Lower leg skin (tissue), 4 donors: ENCODE data around the gene CALU. TPM values are rescaled to one million over a fixed set of nuclear protein-coding genes. Genes with fewer than 3 reads are reported as not detected.

Source experiments
- DNase-seq, 2 donors: peaks; one replicate each; pipeline ENCODE4 v3.0.0-alpha.2; 2019; ENCODE audit warnings: low spot score in 2 of 2
- H3K4me3 ChIP-seq: fragments of 200-600 bp; sonication (generic); 2 replicates; pipeline ENCODE4 v1.5.1; 2017; ENCODE audit warnings: mild to moderate bottlenecking, low read depth; ENCODE audit not compliant: poor library complexity, severe bottlenecking
- CTCF ChIP-seq, 3 donors: fragments of 450-650 bp; IDR thresholded peaks; one replicate each; pipeline ENCODE4 v1.5.1; 2016; ENCODE audit warnings: antibody characterized with exemption in 3 of 3, mild to moderate bottlenecking in 3 of 3, moderate library complexity in 2 of 3
- POLR2A ChIP-seq, 2 donors: fragments of 450-650 bp; IDR thresholded peaks; one replicate each; pipeline ENCODE4 v1.6.1; 2016 to 2017; ENCODE audit warnings: antibody characterized with exemption in 2 of 2, mild to moderate bottlenecking in 1 of 2, moderate library complexity in 1 of 2
- WGBS, 2 donors: methylation state at CpG; one replicate each; pipeline ENCODE4 v1.1.5; 2018; 5-methylcytosine and 5-hydroxymethylcytosine counted together
- intact Hi-C: fragments of 100-400 bp; cut with DNase I; formaldehyde crosslinking; loops from one replicate; pipeline ENCODE4 v1.15.0; 2023; ENCODE audit warnings: low total_unique reads
- total RNA-seq, 4 donors: library from RNA; depleted of rRNA; stranded (reverse); fragments of >200 nt; gene quantifications; one replicate each; pipeline ENCODE4 v1.1.0, GENCODE V29; 2016

Gene CALU
- total RNA-seq, 4 donors from 2014 or later, result 22.7 to 53.8 (median 30.8) TPM

GRCh38 chr7:128738570-128739047, 550 bp upstream of the CALU start:
- peak overlapping the region; percentile 95 for H3K4me3 ChIP-seq
- TF ChIP-seq POLR2A (IDR thresholded peaks at IDR 0.05), result no peak
- TF ChIP-seq CTCF (IDR thresholded peaks at IDR 0.05), result no peak
- intact Hi-C loops, result no loop called here
- 1% methylated on average over 8 of the region's 8 CpGs for WGBS, 2 donors
- peak; percentile 26 to 86 for DNase-seq

GRCh38 chr7:128739990-128740682, 977 bp downstream of the CALU start:
- TF ChIP-seq POLR2A (IDR thresholded peaks at IDR 0.05), result no peak
- TF ChIP-seq CTCF (IDR thresholded peaks at IDR 0.05), result no peak
- no peak for DNase-seq
- 5 to 6% methylated on average over 13 of the region's 13 CpGs for WGBS, 2 donors
- peak overlapping the region; percentile 95 for H3K4me3 ChIP-seq
- intact Hi-C loops, result no loop called here

- DNase-seq, result peak in 1 of 2 donors; percentile 37
- TF ChIP-seq POLR2A (IDR thresholded peaks at IDR 0.05), result no peak
- 27 to 36% methylated on average over 3 of the region's 3 CpGs for WGBS, 2 donors
- H3K4me3 ChIP-seq, result no peak overlapping the region
- intact Hi-C loops, result no loop called here
Observed at GRCh38 chr7:128740996-128741395, 1.8 kb downstream of the CALU start.

- no peak for TF ChIP-seq POLR2A (IDR thresholded peaks at IDR 0.05)
- no peak for TF ChIP-seq CTCF (IDR thresholded peaks at IDR 0.05)
- intact Hi-C loops, result no loop called here
- H3K4me3 ChIP-seq, result no peak overlapping the region
- 42 to 55% methylated on average over 3 of the region's 3 CpGs for WGBS, 2 donors
- no peak for DNase-seq
Observed at GRCh38 chr7:128741491-128741890, 2.3 kb downstream of the CALU start.

GRCh38 chr7:128742206-128742605, 3.0 kb downstream of the CALU start:
- intact Hi-C loops, result no loop called here
- DNase-seq, result no peak
- TF ChIP-seq CTCF (IDR thresholded peaks at IDR 0.05), result no peak
- no peak for TF ChIP-seq POLR2A (IDR thresholded peaks at IDR 0.05)
- WGBS, 2 donors, result 63 to 71% methylated on average over 4 of the region's 4 CpGs
- H3K4me3 ChIP-seq, result no peak overlapping the region

GRCh38 chr7:128743112-128743772, 4.1 kb downstream of the CALU start:
- TF ChIP-seq CTCF (IDR thresholded peaks at IDR 0.05) (no peak), POLR2A (IDR thresholded peaks at IDR 0.05) (no peak)
- intact Hi-C loops, result no loop called here
- no peak overlapping the region for H3K4me3 ChIP-seq
- WGBS, 2 donors, result 69 to 74% methylated on average over 7 of the region's 7 CpGs
- DNase-seq, result peak in 1 of 2 donors; percentile 27
